ENCODE measurements around the gene SLC12A9. TPM values are rescaled to one million over a fixed set of nuclear protein-coding genes. Genes with fewer than 3 reads are reported as not detected.

SLC12A9 gene
- total RNA-seq, 4 donors from 2014 or later = 21.0 to 46.2 (median 23.1) TPM

GRCh38 chr7:100836812-100837098 lies 15.8 kb upstream of the SLC12A9 start:
- peaks cover 6 to 28% (median 17%) of the 10 kb centered on the region in 4 donors for H3K4me1 ChIP-seq
- peak overlapping the region; percentile 80 to 89 (median 88) for H3K27ac ChIP-seq
- TF ChIP-seq POLR2AphosphoS5 (IDR thresholded peaks at IDR 0.05) (no peak), EP300 (IDR thresholded peaks at IDR 0.05; ENCODE audit: low read depth) (no peak)
- no peak for DNase-seq
- H3K9me3 ChIP-seq = no peaks in the 10 kb centered on the region
- in situ Hi-C loops (cut with MboI; ENCODE audit: low pct_ligation_motif_present in 1 of 4, low pct_unique_long_range_greater_than_20kb in 1 of 4, low sequenced_read_pairs in 3 of 4) (no loop called here), intact Hi-C loops (cut with DNase I; ENCODE audit: low total_unique reads) (no loop called here)
- H3K4me3 ChIP-seq = peak overlapping the region; percentile 5 to 43 (median 30)
- H3K27me3 ChIP-seq = no peaks in the 10 kb centered on the region
- WGBS, 2 donors (ENCODE audit: low coverage in 1 of 2) = 18% methylated on average over 6 of the region's 6 CpGs; no CpG with 5 or more reads in 1 of the 2 donors
- no peaks in the 10 kb centered on the region for H3K36me3 ChIP-seq

GRCh38 chr7:100837099-100837836 lies 15.2 kb upstream of the SLC12A9 start:
- intact Hi-C loops (cut with DNase I; ENCODE audit: low total_unique reads) (no loop called here), in situ Hi-C loops (cut with MboI; ENCODE audit: low pct_ligation_motif_present in 1 of 4, low pct_unique_long_range_greater_than_20kb in 1 of 4, low sequenced_read_pairs in 3 of 4) (no loop called here)
- Histone ChIP-seq H3K36me3 (no peaks in the 10 kb centered on the region), H3K27me3 (no peaks in the 10 kb centered on the region), H3K27ac (peak overlapping the region; percentile 80 to 89 (median 88)), H3K4me3 (peak overlapping the region; percentile 5 to 43 (median 30)), H3K9me3 (no peaks in the 10 kb centered on the region), H3K4me1 (peaks cover 6 to 24% (median 15%) of the 10 kb centered on the region in 4 donors)
- TF ChIP-seq CTCF (IDR thresholded peaks at IDR 0.05) (no peak), POLR2A (IDR thresholded peaks at IDR 0.05) (peak; percentile 56), POLR2AphosphoS5 (IDR thresholded peaks at IDR 0.05) (peak; percentile 64 to 77 (median 65))
- DNase-seq = peak; percentile 92
- 3 to 25% methylated on average over 1 to 35 of the region's 37 CpGs for WGBS, 2 donors (ENCODE audit: low coverage in 1 of 2)

GRCh38 chr7:100839361-100839760 lies 13.2 kb upstream of the SLC12A9 start:
- Histone ChIP-seq H3K4me1 (peaks cover 6 to 19% (median 14%) of the 10 kb centered on the region in 4 donors), H3K27me3 (no peaks in the 10 kb centered on the region), H3K27ac (no peak overlapping the region), H3K4me3 (no peak overlapping the region), H3K9me3 (no peaks in the 10 kb centered on the region), H3K36me3 (no peaks in the 10 kb centered on the region)
- no peak for DNase-seq
- intact Hi-C loops (cut with DNase I; ENCODE audit: low total_unique reads) (no loop called here), in situ Hi-C loops (cut with MboI; ENCODE audit: low pct_ligation_motif_present in 1 of 4, low pct_unique_long_range_greater_than_20kb in 1 of 4, low sequenced_read_pairs in 3 of 4) (no loop called here)
- 95 to 100% methylated on average over 2 to 18 of the region's 18 CpGs for WGBS, 2 donors (ENCODE audit: low coverage in 1 of 2)
- TF ChIP-seq EP300 (IDR thresholded peaks at IDR 0.05; ENCODE audit: low read depth) (no peak), CTCF (IDR thresholded peaks at IDR 0.05) (no peak), POLR2AphosphoS5 (IDR thresholded peaks at IDR 0.05) (no peak), POLR2A (IDR thresholded peaks at IDR 0.05) (no peak)

GRCh38 chr7:100840470-100841100 lies 11.9 kb upstream of the SLC12A9 start:
- no peaks in the 10 kb centered on the region for H3K36me3 ChIP-seq
- no peaks in the 10 kb centered on the region for H3K27me3 ChIP-seq
- TF ChIP-seq CTCF (IDR thresholded peaks at IDR 0.05) (no peak), EP300 (IDR thresholded peaks at IDR 0.05; ENCODE audit: low read depth) (no peak), POLR2A (IDR thresholded peaks at IDR 0.05) (no peak), POLR2AphosphoS5 (IDR thresholded peaks at IDR 0.05) (no peak)
- no peak for DNase-seq
- peaks cover 6 to 20% (median 14%) of the 10 kb centered on the region in 4 donors for H3K4me1 ChIP-seq
- in situ Hi-C loops (cut with MboI; ENCODE audit: low pct_ligation_motif_present in 1 of 4, low pct_unique_long_range_greater_than_20kb in 1 of 4, low sequenced_read_pairs in 3 of 4) (no loop called here), intact Hi-C loops (cut with DNase I; ENCODE audit: low total_unique reads) (no loop called here)
- H3K27ac ChIP-seq = no peak overlapping the region
- no peaks in the 10 kb centered on the region for H3K9me3 ChIP-seq
- no peak overlapping the region for H3K4me3 ChIP-seq
- WGBS, 2 donors (ENCODE audit: low coverage in 1 of 2) = 69 to 73% methylated on average over 4 to 8 of the region's 8 CpGs
